ENCODE measurements around the gene MEGF6.

MEGF6 gene

DNA sequence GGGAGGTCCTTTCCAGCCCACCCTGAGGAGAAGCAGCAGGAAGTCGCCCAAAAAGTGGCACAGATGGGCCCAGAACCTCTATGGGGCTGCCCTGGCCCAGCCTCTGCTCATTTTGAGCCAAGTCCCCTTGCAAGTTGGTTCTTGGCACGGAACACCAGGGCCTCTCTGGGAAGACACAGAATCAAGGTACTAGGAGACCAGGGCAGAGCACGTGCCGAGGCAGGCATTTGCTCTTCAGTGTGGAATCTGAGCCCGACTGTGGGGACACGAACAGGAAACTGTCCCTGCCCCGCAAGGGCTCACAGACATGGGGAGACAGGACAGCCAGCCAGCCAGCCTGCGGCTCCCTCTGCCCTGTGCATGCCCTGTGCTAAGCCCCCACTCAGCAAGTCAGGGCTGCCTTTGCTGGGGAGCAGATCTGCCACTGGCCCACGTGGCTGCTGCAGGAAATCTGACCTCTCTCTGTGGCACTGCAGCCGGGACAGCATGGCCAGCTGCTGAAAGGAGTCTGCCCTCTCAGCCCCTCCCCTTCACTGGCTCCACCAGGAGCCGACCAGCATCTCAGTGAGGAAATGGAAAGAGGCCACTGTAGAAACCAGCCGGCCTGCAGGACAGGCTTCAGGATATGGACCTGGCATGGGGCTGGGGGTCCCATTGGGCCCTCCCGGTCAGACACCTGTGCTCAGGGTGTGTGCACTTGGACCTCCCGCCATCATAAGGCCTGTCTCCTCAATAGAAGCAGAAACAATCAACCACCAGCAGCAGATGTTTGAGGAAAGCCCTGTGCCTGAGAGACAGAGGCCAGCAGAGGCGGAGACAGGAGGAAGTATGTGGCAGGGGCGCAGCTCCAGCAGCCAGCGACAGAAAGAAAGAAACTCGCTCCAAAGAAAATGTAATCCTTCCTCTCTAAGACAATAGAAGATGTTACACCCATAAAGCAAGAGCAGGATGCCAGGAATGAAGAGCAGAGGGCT lies 153.1 kb downstream of the MEGF6 start:
- DNase-seq (ENCODE audit: low read depth) = no peak

DNA sequence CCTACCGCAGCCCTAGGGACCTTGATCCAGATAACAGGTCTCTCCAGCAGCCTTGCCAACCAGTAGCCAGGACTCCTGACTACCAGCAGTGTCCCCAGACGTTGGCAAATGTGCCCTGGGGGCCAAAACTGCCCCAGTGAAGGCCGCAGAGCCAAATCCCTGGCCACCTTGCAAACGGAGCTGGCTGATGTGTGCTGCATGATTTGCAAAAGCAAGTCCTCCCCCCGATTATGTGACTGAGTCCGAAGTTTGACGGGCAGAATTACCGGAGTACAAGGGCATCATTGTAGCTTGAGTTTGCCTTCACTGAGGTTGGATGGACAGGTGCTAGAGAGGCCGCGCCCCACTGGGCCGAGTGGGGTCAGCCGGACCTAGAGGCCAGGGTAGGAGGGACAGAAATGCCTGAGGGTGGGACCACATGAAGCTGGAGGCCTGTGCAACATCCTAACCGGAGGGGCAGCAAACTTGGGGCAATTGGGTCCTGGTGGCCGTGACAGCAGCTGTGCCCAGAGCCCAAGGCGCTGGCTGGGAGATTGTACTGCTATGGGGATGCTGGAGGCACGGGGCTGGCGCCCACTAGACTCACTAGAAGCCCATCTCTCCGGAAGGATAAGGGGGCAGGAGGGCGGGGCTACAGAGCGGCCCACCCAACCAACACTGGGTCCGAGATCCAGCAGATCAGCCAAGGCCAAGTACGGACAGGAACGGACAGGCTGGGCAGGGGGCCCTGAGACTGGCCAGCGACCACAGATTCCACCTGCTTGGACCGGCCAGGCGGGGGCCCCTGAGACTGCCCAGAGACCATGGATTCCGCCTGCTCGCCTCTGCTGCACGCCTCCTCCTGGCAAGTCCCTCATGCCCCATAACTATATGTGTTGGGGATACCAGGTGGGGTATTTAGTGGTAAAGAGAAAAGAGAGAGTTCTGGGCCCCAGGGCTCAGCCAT lies 154.1 kb downstream of the MEGF6 start:
- no peak for DNase-seq (ENCODE audit: low read depth)

DNA sequence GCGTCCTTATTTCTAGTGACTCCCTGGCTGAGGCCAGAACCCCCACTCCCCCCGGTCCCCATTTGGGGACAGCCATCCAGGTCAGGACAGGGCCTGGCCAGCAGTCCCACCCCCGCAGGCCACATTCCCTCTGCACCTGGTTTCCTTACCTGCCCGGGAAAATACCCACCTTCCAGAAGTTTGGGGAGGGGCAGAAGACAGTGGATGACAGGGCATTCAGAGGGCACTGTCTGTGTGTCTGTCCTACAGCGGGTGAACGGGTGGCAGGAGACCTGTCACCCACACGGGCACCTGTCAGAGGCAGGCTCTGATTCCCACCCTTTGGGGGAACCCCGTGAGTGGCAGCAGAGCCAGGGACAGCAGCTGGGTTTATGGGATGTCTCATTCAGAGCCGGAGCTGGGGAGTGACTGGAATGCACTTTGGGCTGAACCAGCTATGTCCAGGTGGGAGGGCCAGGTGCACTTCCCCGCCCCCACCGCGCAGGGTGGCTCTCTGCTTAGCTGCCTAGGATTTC lies 154.8 kb downstream of the MEGF6 start:
- DNase-seq (ENCODE audit: low read depth) = no peak

DNA sequence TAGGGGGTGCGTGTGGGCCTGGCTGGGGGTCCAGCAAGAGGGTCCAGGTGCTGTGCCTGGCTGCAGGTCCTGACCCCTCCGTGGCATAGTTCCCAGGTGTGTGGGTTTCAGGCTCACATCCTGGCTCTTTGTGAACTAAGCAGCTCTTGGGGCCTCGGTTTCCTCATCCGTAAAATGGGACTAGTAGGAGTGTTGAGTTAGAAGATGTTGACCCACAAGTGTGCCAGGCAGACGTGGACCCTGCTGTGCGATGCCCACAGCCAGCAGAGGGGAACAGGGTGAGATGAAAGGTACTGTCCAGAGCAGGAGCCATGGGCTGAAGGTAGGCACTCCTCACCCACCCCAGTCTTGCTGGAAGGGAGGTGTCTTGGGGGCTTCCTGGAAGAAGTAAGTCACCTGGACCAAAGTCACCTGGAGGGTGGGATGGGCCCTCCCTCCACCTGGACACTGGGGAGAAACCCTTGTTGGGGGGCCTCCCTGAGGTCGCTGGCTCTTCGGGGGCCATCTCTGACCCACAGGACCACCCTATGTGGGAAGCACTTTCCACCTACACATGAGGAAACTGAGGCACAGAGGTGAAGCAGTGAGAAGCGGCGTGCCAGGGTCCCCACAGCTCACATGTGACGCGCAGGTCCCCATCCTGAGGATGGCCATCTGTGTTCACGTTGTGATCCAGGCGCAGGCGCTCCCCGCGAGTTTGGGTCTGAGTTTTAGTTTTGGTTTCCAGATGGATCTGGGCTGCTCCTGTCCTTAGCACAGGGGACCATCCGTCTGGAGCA lies 155.4 kb downstream of the MEGF6 start:
- no peak for DNase-seq (ENCODE audit: low read depth)

DNA sequence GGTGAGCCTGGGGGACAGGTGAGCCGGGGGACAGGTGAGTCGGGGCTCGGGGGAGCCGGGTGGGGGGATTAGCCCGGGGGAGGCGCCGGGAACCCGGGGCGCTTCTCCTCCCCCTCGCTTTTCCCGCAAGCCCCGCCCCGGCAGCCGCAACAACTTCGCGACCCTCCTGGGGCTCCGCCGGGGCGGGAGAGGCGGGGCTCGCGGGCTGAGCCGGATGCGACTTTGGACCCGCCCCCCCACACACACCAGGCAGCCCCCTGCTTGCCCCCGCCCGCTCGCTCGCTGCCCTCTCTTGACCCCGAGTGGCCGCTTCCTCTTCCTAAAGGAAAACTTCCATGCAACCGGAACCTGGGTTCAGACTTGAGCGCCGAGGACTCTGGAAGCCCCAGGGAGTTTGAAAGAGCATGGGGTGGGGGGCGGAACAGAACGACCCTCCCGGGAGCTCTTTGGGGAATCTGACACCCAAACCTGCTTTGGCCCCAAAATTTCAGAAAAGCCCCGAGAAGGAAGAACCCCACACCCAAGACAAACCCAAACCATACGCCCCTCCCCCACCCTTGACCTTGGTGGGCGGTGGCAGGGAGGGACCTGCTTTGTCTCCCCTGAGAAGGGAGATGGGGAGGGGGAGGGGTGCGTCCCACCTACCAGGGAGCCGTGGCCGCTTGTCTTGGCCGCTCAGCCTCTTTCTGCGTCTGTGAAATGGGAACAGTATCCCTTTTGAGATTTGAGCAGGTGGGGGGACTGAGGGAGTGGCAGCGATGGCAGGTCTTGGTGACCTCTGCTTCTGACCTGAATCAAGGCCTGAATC lies 156.3 kb downstream of the MEGF6 start:
- no peak for DNase-seq (ENCODE audit: low read depth)

DNA sequence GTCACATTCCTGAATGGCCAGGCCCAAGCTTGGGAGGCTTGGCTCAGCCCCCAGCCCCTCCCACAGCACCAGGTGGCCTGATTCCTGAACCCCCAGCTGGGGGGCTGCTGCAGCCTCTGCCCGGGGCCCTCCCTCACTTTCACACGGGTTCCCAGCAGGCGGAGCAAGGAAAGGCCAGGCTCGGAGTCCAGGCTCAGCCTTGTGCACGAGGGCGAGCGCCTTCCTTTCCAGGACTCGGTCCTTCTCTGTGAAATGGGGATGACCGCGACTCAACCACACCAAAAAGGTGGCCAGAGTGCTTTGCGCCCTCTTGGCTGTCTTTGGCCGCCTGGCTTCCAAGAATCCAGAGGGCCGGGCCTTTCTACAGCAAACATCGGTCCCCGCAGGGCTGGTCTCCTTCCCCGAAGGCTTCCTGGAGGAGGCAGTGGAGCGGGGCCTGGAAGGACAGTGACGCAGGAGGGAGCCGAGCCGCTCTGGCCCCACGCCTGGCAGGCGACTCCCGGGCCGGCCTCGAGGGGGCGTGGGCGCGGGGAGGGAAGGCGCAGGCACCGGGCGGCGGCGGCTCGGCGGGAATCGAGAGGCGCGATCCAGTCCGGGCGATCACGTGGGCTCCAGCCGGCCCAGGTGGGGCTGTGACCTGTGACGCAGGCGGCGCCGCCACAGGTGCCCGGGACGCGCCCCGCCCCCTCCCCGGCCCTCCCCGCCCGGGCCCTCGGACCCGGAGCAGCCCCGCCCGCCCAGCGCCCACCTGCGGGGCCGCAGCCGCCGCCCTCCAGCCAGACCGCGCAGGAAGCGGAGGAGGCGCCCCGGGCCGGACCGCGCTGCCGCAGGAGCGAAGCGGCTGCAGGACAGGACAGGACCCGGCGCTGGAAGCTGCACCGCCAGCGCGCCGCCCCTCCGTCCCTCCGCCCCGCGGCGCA lies 157.2 kb downstream of the MEGF6 start, which contains the start of gene ARHGEF16:
Gene ARHGEF16, plus strand, starts transcription at position 775 of the 920 bp plus-strand sequence. CDS start 8,420 bp downstream, outside the sequence.
- no peak for DNase-seq (ENCODE audit: low read depth)

DNA sequence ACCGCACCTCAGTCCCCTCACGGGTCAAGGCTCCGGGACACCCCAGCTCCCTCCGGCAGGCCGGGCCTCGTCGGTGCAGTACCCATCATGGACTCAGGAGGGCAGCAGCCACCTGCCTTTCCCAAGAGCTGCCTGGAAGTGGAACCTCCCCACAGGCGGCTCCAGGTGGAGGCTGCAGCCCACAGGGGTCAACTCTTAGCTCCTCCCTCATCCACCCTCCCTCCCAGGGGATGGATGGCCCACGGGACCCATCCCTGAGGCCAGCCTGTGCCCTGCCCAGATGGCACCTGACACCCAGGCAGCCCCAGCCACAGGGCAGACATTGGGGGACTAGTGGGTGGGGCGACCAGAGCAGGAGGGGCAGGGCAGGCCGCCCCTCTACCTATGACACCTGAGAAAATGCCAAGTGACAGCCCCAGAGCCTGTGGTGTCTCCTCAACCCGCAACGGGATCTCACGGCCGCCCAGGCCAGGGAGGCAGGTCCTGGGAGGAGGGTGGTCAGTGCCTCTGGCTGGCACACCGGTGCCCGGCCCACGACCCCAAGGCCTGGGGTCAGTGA lies 158.0 kb downstream of the MEGF6 start:
- no peak for DNase-seq (ENCODE audit: low read depth)

DNA sequence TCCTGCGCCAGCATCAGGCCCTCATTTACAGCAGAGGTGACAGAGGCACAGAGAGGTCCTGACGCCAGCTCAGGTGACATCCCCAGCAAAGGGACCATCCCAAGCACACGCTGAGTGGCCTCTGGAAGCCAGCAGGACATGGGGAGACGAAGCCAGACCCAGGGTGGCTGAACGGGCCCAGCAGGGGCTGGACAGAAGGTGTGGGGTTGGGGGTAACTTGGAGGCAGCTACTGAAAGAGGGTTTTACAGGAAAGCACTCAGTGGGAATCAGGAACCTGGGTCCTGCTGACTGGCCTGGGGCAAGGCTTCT lies 158.5 kb downstream of the MEGF6 start:
- DNase-seq (ENCODE audit: low read depth) = no peak

DNA sequence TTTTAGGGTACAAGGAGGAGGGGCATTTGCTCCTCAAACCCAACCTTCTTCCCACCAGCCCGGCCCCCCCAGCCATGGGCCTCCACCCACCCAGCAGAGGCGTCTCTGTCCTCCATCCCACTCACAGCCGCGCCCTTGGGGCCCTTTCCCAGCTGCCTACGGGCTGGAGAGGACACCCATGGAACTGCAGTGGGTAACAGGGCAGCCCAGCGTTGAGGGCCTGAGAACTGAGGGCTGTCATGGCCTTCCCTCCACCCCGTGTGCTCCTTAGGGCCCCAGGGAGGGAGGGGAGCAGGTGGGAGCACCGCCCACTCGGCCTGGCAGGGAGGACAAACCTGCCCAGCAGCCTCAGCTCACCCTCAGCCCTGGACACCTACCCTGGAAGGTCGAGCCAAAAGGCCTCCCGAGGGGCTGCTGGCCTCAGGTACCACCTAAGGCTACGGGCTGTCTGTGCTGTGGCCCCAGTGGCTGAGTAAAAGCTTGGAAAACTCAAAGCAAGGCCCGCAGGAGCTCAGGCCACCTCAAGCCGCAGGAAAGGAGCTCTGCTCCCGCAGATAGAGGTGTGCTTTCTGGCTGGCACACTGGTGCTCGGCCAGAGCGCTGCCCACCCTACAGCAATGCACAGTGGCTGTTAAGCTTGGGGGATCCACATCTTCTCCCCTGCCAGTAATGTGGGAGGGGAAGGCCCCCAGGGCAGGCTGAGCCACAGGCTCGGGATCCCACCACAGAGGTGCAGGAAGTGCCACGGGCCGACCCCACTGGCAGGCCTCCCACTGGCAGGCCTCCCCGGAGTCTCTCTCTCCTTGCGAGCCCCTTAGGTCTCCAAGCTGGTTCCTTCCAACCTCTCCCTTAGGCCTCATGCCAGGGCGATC lies 159.1 kb downstream of the MEGF6 start:
- DNase-seq (ENCODE audit: low read depth) = no peak

DNA sequence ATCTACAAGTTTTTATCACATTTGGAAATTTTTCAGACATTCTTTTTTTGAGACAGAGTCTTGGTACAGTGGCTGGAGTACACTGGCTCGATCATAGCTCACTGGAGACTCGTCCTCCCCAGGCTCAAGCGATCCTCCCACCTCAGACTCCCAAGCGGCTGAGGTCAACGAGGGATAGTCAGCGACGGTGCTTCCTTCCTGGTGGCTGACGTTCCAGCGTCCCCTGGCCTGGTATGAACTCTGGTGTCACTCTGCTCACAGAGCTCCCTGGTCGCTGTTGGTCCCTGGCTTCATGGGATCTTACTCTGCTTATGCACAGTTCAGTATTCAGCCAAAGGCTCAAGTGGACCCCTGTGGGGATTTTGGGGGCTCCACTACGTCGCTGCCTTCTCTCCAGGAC lies 160.3 kb downstream of the MEGF6 start:
- DNase-seq (ENCODE audit: low read depth) = no peak

DNA sequence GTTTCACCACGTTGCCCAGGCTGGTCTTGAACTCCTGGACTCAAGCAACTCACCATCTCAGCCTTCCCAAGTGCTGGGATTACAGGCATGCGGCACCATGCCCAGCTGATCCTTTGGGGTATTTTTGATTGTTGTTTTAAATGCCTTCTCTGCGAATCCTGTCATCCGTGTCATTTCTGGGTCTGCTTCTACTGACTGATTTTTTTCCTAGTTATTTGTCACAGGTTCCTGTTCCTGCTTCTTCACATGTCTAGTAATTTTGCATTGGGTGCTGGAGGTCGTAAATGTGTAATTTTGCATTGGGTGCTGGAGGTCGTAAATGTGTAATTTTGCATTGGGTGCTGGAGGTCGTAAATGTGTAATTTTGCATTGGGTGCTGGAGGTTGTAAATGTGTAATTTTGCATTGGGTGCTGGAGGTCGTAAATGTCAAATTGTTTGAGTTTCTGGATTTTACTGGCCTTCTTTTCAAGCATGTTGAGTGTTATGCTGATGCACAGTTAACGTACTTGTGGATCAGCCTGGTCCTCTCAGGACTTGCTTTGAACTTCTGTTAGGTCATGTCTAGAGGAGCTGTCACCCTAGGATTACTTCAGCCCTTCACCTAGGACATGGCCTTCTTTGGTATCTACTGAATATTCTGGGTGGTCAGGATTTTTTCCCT lies 161.0 kb downstream of the MEGF6 start:
- no peak for DNase-seq (ENCODE audit: low read depth)

DNA sequence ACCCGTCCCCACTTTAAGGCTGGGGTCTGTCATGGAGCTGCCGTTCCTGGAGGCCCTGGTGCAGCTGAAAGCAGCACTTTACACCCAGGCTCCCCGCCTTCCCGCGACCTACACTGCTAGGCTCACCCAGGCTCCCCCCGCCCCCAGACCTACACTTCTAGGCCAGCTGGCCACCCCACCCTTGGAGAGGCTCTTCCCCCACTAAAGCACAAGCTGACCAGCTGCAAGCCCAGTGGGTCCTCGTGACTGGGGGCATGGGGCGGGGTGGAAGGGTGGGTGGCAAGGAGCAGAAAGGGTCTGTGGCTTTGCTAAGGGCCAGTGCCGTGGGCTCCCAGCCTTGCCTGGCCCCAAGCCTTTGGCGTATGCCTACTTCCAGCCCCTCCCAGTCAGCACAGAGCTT lies 166.6 kb downstream of the MEGF6 start:
- DNase-seq (ENCODE audit: low read depth) = no peak

DNA sequence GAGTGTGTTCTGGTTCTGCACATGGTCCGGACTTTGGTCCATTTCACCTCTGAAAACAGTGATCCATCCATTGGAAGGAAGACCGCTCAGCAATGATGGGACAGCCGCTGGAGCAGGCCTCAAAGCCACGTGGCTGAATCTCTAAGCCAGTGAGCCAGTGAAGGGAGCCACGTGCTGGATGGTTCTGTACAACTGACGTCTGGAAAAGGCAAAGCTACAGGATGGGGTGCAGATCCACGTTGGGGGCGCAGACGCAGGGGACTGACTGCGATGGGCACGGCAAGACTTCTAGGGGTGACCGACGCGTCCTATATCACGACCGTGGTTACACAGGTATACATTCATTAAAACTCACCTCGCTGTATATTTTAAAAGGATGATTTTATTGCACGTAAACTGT lies 167.0 kb downstream of the MEGF6 start:
- no peak for DNase-seq (ENCODE audit: low read depth)

DNA sequence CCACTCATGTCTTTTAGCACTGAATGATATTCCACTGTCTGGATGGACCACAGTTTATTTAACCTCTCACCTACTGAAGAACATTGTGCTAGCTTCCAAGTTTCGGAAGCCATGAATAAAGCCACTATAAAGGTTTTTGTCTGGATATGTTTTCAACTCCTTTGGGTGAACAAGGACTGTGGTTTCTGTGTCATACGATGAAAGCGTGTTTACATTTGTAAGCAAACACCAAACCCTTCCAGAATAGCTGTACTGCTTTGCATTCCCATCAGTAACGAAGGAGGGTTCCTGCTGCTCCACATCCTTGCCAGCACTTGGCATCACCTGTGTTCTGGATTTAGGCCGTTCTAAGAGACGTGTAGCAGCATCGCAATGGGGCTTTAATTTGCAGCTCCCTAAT lies 167.5 kb downstream of the MEGF6 start:
- no peak for DNase-seq (ENCODE audit: low read depth)

DNA sequence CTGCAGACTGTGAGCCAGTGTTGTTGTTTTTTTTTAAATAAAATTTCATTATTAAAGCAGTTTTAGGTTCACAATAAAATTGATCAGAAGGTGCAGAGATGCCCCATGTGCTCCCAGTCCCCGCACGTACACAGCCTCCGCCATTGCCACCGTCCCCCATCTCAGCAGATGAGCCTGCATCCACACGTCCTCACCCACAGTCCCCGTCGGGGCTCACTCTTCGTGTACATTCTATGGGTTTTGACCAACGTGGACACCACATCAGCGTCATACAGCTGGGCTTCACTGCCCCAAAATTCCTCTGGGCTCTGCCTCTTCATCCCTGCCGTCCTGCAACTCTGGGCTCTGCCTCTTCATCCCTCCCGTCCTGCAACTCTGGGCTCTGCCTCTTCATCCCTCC lies 168.4 kb downstream of the MEGF6 start:
- DNase-seq (ENCODE audit: low read depth) = no peak

DNA sequence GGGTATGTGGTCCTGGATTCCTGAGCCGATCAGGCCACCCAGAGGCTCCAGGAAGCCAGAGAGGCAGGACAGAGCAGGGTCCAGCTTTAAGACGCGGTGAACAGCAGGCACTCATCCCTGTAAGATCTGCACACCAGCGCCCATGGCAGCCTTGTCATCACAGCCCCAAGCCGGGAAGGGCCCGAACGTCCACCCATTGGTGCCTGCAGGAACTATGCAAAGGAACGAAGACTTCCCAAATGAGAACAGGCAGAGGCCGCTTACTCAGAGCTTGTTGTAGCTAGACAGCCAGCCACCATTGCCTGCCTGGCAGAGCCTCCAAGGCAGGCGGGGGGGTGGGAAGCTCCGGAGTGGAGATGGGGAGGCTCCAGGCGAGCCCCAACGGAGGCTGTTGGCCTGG lies 169.0 kb downstream of the MEGF6 start:
- no peak for DNase-seq (ENCODE audit: low read depth)

DNA sequence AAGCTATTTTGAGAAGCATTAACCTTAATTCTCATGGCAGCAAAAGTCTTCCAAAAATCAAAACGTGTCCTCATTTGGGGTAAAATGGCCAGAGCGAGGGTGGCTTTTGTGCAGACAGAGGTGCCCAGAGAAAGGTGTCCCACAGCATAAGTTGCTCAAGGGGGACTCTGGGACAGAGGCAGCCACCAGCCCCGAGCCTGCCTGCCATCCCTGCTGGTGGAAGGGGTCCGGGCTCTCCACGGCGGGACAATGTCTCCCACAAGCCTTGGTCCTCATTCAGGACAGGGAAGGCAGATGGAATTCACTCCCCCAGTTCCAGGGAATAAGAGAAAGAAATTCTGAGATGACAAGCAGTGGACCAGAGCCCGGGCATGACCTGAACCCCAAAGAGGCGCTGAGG lies 169.4 kb downstream of the MEGF6 start:
- no peak for DNase-seq (ENCODE audit: low read depth)

DNA sequence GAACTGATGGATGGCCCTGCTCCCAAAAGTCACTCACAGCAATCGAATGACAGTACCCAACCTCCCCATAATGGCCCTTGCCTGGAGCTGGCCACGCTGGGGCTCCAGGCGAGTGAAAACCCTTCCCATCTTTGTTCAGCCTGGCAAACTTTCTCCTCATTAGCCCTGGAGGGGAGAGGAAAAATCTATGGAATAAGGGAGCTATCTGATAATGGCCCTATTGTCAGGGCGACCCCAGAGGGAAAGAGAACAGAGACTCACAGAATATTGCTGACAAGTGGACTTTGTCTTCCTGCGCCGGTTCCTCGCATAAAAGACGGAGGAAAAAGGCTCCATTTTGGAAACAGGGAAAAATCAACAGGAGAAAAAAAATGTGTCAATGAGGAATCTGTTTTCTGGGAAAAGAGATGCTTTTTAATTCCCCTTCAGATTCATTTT lies 169.9 kb downstream of the MEGF6 start:
- no peak for DNase-seq (ENCODE audit: low read depth)

Data from non-pigmented ciliary epithelial cell (primary cell).